IMR-90 (cell line): ENCODE results near the gene VASH1. TPM values are rescaled to one million over a fixed set of nuclear protein-coding genes. Genes with fewer than 3 reads are reported as not detected.

Experiments used
- CHD1 ChIP-seq: IDR thresholded peaks from 2 replicates; pipeline ENCODE4 v1.6.1; 2012; ENCODE audit warnings: low read depth, low read length, improper control_type of control experiment
- CTCF ChIP-seq: conservative IDR thresholded peaks from 2 replicates; pipeline ENCODE4 v1.5.1; 2012; ENCODE audit warnings: mild to moderate bottlenecking, low read depth, low read length, improper control_type of control experiment
- FOS ChIP-seq: fragments of 150-350 bp; IDR thresholded peaks from 2 replicates; pipeline ENCODE4 v1.6.1; 2016; ENCODE audit warnings: low read depth, low read length
- RAD21 ChIP-seq: IDR thresholded peaks from 2 replicates; pipeline ENCODE4 v1.6.1; 2012; ENCODE audit warnings: low read length, improper control_type of control experiment
- SMC3 ChIP-seq: fragments of 150-350 bp; IDR thresholded peaks from 2 replicates; pipeline ENCODE4 v1.6.1; 2016; ENCODE audit warnings: low read depth, mild to moderate bottlenecking, antibody characterized with exemption, low read length, moderate library complexity
- polyA plus RNA-seq, 3 experiments: library from polyadenylated mRNA; depleted of rRNA; stranded (reverse); fragments of >200 nt; gene quantifications; 2 replicates each; pipeline ENCODE4 v1.2.3, GENCODE V29; 2012; ENCODE audit warnings: low replicate concordance in 1 of 3
- total RNA-seq: library from RNA; depleted of rRNA; stranded (reverse); fragments of >200 nt; gene quantifications from 2 replicates; pipeline ENCODE4 v1.2.3, GENCODE V29; 2012

Gene VASH1
- total and polyA plus RNA-seq, 2 of the 4 experiments (the other 2 are of a cell fraction) = 2.0 to 9.5 TPM

- TF ChIP-seq CTCF = no peak
- TF ChIP-seq FOS = no peak
- no peak for TF ChIP-seq RAD21
- no peak for TF ChIP-seq CHD1
- no peak for TF ChIP-seq SMC3
These were observed 46.2 kb upstream of the VASH1 start (continued) for GRCh38 chr14:76715101-76715500.
